ENCODE data around the gene MEF2C.

The MEF2C gene

GRCh38 chr5:88886252-88886651 is 3.3 kb upstream of the MEF2C start:
- intact Hi-C loops (cut with DNase I; ENCODE audit: low total_unique reads), result loop anchor here (5.0 to 10.0 kb wide), 2 partner anchors 59 to 99 kb away; no protein-coding TSS in a partner anchor
- no peaks in the 10 kb centered on the region for H3K9me3 ChIP-seq
- H3K4me3 ChIP-seq, result peak overlapping the region; percentile 38 to 73
- no peaks in the 10 kb centered on the region for H3K36me3 ChIP-seq
- H3K27me3 ChIP-seq, result no peaks in the 10 kb centered on the region
- DNase-seq, result no peak
- peaks cover 0 to 43% (median 11%) of the 10 kb centered on the region in 4 donors for H3K4me1 ChIP-seq
- peak overlapping the region; percentile 93 to 97 for H3K27ac ChIP-seq
- no peak for TF ChIP-seq CTCF (IDR thresholded peaks at IDR 0.05)

GRCh38 chr5:88885002-88885401 is 2.0 kb upstream of the MEF2C start:
- H3K36me3 ChIP-seq, result no peaks in the 10 kb centered on the region
- H3K4me1 ChIP-seq, result peaks cover 0 to 34% (median 7%) of the 10 kb centered on the region in 4 donors
- H3K27ac ChIP-seq, result peak overlapping the region; percentile 93 to 97
- H3K27me3 ChIP-seq, result no peaks in the 10 kb centered on the region
- intact Hi-C loops (cut with DNase I; ENCODE audit: low total_unique reads), result loop anchor here (5.0 to 10.0 kb wide), 2 partner anchors 60 to 98 kb away; no protein-coding TSS in a partner anchor
- DNase-seq, result no peak
- peak overlapping the region; percentile 60 to 73 for H3K4me3 ChIP-seq
- TF ChIP-seq CTCF (IDR thresholded peaks at IDR 0.05), result no peak
- no peaks in the 10 kb centered on the region for H3K9me3 ChIP-seq

GRCh38 chr5:88884608-88884877 is 1.6 kb upstream of the MEF2C start:
- intact Hi-C loops (cut with DNase I; ENCODE audit: low total_unique reads), result loop anchor here (5.0 to 10.0 kb wide), 2 partner anchors 57 to 60 kb away; no protein-coding TSS in a partner anchor
- H3K9me3 ChIP-seq, result no peaks in the 10 kb centered on the region
- peaks cover 0 to 35% (median 7%) of the 10 kb centered on the region in 4 donors for H3K4me1 ChIP-seq
- H3K4me3 ChIP-seq, result peak overlapping the region; percentile 60 to 73
- H3K36me3 ChIP-seq, result no peaks in the 10 kb centered on the region
- H3K27ac ChIP-seq, result peak overlapping the region; percentile 93 to 97
- no peak for TF ChIP-seq CTCF (IDR thresholded peaks at IDR 0.05)
- no peaks in the 10 kb centered on the region for H3K27me3 ChIP-seq
- no peak for DNase-seq

- Histone ChIP-seq H3K27ac (peak overlapping the region; percentile 93 to 97), H3K36me3 (no peaks in the 10 kb centered on the region), H3K27me3 (no peaks in the 10 kb centered on the region), H3K9me3 (no peaks in the 10 kb centered on the region), H3K4me1 (peaks cover 0 to 39% (median 5%) of the 10 kb centered on the region in 4 donors), H3K4me3 (peak overlapping the region; percentile 60 to 73)
- TF ChIP-seq CTCF (IDR thresholded peaks at IDR 0.05), result peak; percentile 12 to 28
- DNase-seq, result peak; percentile 67 to 88
- intact Hi-C loops (cut with DNase I; ENCODE audit: low total_unique reads), result loop anchor here (2.0 to 10.0 kb wide), 3 partner anchors 57 to 151 kb away; no protein-coding TSS in a partner anchor
Observed at GRCh38 chr5:88883836-88884607, 1.0 kb upstream of the MEF2C start.

- no peak for TF ChIP-seq CTCF (IDR thresholded peaks at IDR 0.05)
- peak overlapping the region; percentile 93 to 97 for H3K27ac ChIP-seq
- intact Hi-C loops (cut with DNase I; ENCODE audit: low total_unique reads), result loop anchor here (2.0 to 10.0 kb wide), 3 partner anchors 55 to 150 kb away; no protein-coding TSS in a partner anchor
- no peaks in the 10 kb centered on the region for H3K27me3 ChIP-seq
- no peaks in the 10 kb centered on the region for H3K36me3 ChIP-seq
- peaks cover 0 to 42% (median 4%) of the 10 kb centered on the region in 4 donors for H3K4me1 ChIP-seq
- H3K4me3 ChIP-seq, result peak overlapping the region; percentile 60 to 73
- DNase-seq, result no peak
- H3K9me3 ChIP-seq, result no peaks in the 10 kb centered on the region
Observed at GRCh38 chr5:88882276-88883038, 527 bp downstream of the MEF2C start.
